ENCODE data around the gene LAPTM5. TPM values are rescaled to one million over a fixed set of nuclear protein-coding genes. Genes with fewer than 3 reads are reported as not detected.
A peak's percentile ranks its signal among the peaks of the same experiment; 100 is the strongest.

Gene LAPTM5
- polyA plus RNA-seq, 3 donors: 1,019 to 1,669 (median 1,153) TPM

- no peak overlapping the region for H3K9ac ChIP-seq (ENCODE audit: insufficient read depth, low read length, poor library complexity, severe bottlenecking)
- no peak overlapping the region for H3K4me3 Mint-ChIP-seq
- H3K27ac ChIP-seq (ENCODE audit: low read depth in 1 of 2, low read length in 2 of 2): no peak overlapping the region
- peaks cover 0 to 2% (median 0%) of the 10 kb centered on the region in 3 donors for H3K27me3 Mint-ChIP-seq (ENCODE audit: low read depth in 3 of 3)
- intact Hi-C loops (cut with micrococcal nuclease): no loop called here
- WGBS (ENCODE audit: insufficient coverage): 100% methylated on average over 2 of the region's 2 CpGs
- no peak overlapping the region for H3K4me3 ChIP-seq (replicated peaks in 1 of 3; ENCODE audit: low read depth in 2 of 3, low read length in 3 of 3)
- peaks cover 6% of the 10 kb centered on the region in 2 donors for H3K36me3 ChIP-seq (replicated peaks in 1 of 2; ENCODE audit: control insufficient read depth in 1 of 2, insufficient read depth in 2 of 2, low read length in 2 of 2)
- H3K4me1 Mint-ChIP-seq: peaks cover 32% of the 10 kb centered on the region
- no peak for DNase-seq
- no peak overlapping the region for H2AFZ ChIP-seq (ENCODE audit: insufficient read depth, low read depth, low read length, poor library complexity, severe bottlenecking)
- H3K79me2 ChIP-seq (ENCODE audit: insufficient read depth, low read length): no peaks in the 10 kb centered on the region
- peaks cover 18 to 28% of the 10 kb centered on the region in 2 donors for H3K4me1 ChIP-seq (ENCODE audit: control insufficient read depth in 1 of 2, insufficient read depth in 2 of 2, low read length in 2 of 2)
- no peak for TF ChIP-seq CTCF (IDR thresholded peaks at IDR 0.05)
- no peaks in the 10 kb centered on the region for H3K9me3 Mint-ChIP-seq
- peaks cover 53% of the 10 kb centered on the region for H4K20me1 ChIP-seq (ENCODE audit: insufficient read depth, low read length)
- no peaks in the 10 kb centered on the region for H3K9me3 ChIP-seq (replicated peaks in 1 of 2; ENCODE audit: control insufficient read depth in 1 of 2, insufficient read depth in 1 of 2, low read length in 2 of 2)
- H3K27ac Mint-ChIP-seq: peak overlapping the region in 1 of 7 donors; percentile 1
- no peak overlapping the region for H3K4me2 ChIP-seq (replicated peaks; ENCODE audit: extremely low read depth, low read length, poor library complexity, severe bottlenecking)
- peaks cover 13 to 15% of the 10 kb centered on the region in 2 donors for H3K36me3 Mint-ChIP-seq
- H3K27me3 ChIP-seq (ENCODE audit: control insufficient read depth in 2 of 2, insufficient read depth in 2 of 2, low read length in 2 of 2): no peaks in the 10 kb centered on the region
Observed at GRCh38 chr1:30727824-30728223, 29.8 kb downstream of the LAPTM5 start.

- Mint-ChIP-seq H3K36me3 (peaks cover 7 to 12% of the 10 kb centered on the region in 2 donors), H3K27ac (no peak overlapping the region), H3K4me1 (peaks cover 26% of the 10 kb centered on the region), H3K4me3 (no peak overlapping the region), H3K9me3 (no peaks in the 10 kb centered on the region), H3K27me3 (ENCODE audit: low read depth in 3 of 3) (peaks cover 0 to 2% (median 0%) of the 10 kb centered on the region in 3 donors)
- no peak overlapping the region for H2AFZ ChIP-seq (ENCODE audit: insufficient read depth, low read depth, low read length, poor library complexity, severe bottlenecking)
- no peaks in the 10 kb centered on the region for H3K9me3 ChIP-seq (replicated peaks in 1 of 2; ENCODE audit: control insufficient read depth in 1 of 2, insufficient read depth in 1 of 2, low read length in 2 of 2)
- no peaks in the 10 kb centered on the region for H3K79me2 ChIP-seq (ENCODE audit: insufficient read depth, low read length)
- no peaks in the 10 kb centered on the region for H3K36me3 ChIP-seq (replicated peaks in 1 of 2; ENCODE audit: control insufficient read depth in 1 of 2, insufficient read depth in 2 of 2, low read length in 2 of 2)
- no peak overlapping the region for H3K4me3 ChIP-seq (replicated peaks in 1 of 3; ENCODE audit: low read depth in 2 of 3, low read length in 3 of 3)
- H3K27ac ChIP-seq (ENCODE audit: low read depth in 1 of 2, low read length in 2 of 2): no peak overlapping the region
- DNase-seq: no peak
- peaks cover 18 to 23% of the 10 kb centered on the region in 2 donors for H3K4me1 ChIP-seq (ENCODE audit: control insufficient read depth in 1 of 2, insufficient read depth in 2 of 2, low read length in 2 of 2)
- WGBS (ENCODE audit: insufficient coverage): 93% methylated on average over 11 of the region's 15 CpGs
- no peak for TF ChIP-seq CTCF (IDR thresholded peaks at IDR 0.05)
- no peaks in the 10 kb centered on the region for H3K27me3 ChIP-seq (ENCODE audit: control insufficient read depth in 2 of 2, insufficient read depth in 2 of 2, low read length in 2 of 2)
- no peak overlapping the region for H3K9ac ChIP-seq (ENCODE audit: insufficient read depth, low read length, poor library complexity, severe bottlenecking)
- no peak overlapping the region for H3K4me2 ChIP-seq (replicated peaks; ENCODE audit: extremely low read depth, low read length, poor library complexity, severe bottlenecking)
- intact Hi-C loops (cut with micrococcal nuclease): no loop called here
- H4K20me1 ChIP-seq (ENCODE audit: insufficient read depth, low read length): peaks cover 45% of the 10 kb centered on the region
Observed at GRCh38 chr1:30726773-30727684, 30.5 kb downstream of the LAPTM5 start.
